HG02884 (cell line): ENCODE data around the gene DIS3L.
"Not testable (repeated sequence)": the region's sequence is repeated elsewhere in the genome, so short reads cannot be mapped to it uniquely, and the experiment has no call there.

Experiments used
- ATAC-seq: cut with Tn5 transposase; IDR thresholded peaks from one replicate; pipeline ENCODE4 v1.9.1; 2021; ENCODE audit warnings: mild to moderate bottlenecking, moderate library complexity; ENCODE audit not compliant: unreplicated experiment

The DIS3L gene

GRCh38 chr15:66293419-66294156, at the start of gene DIS3L:
Gene DIS3L (plus strand): TSS chr15:66293568. CDS start chr15:66293597, 29 bp downstream.
- peak; percentile 68 for ATAC-seq

GRCh38 chr15:66245832-66246231, 47.5 kb upstream of the DIS3L start:
- not testable (repeated sequence) for ATAC-seq

GRCh38 chr15:66246937-66247336, 46.4 kb upstream of the DIS3L start:
- ATAC-seq, result no peak

- no peak for ATAC-seq
These were observed 43.7 kb upstream of the DIS3L start for GRCh38 chr15:66249605-66250174.

- ATAC-seq, result no peak
These were observed 42.1 kb upstream of the DIS3L start for GRCh38 chr15:66251065-66251789.

- no peak for ATAC-seq
These were observed 41.3 kb upstream of the DIS3L start for GRCh38 chr15:66251790-66252684.

- ATAC-seq, result no peak
These were observed 40.5 kb upstream of the DIS3L start for GRCh38 chr15:66252685-66253417.

- ATAC-seq, result no peak
These were observed 39.8 kb upstream of the DIS3L start, which contains the start of gene MEGF11 for GRCh38 chr15:66253418-66254088. Gene MEGF11 (minus strand): TSS chr15:66253750. CDS start chr15:66128403, 125,347 bp downstream.

GRCh38 chr15:66254089-66254950, 39.0 kb upstream of the DIS3L start:
- no peak for ATAC-seq

GRCh38 chr15:66254951-66255676, 38.3 kb upstream of the DIS3L start:
- ATAC-seq, result no peak

- ATAC-seq, result no peak
These were observed 36.7 kb upstream of the DIS3L start for GRCh38 chr15:66256692-66257091.

- no peak for ATAC-seq
These were observed 32.3 kb upstream of the DIS3L start for GRCh38 chr15:66261056-66261455.

- not testable (repeated sequence) for ATAC-seq
These were observed 30.5 kb upstream of the DIS3L start for GRCh38 chr15:66262837-66263236.

- ATAC-seq, result no peak
These were observed 28.4 kb upstream of the DIS3L start for GRCh38 chr15:66264859-66265513.

GRCh38 chr15:66269326-66270090, 23.9 kb upstream of the DIS3L start:
- no peak for ATAC-seq

- ATAC-seq, result no peak
These were observed 22.4 kb upstream of the DIS3L start for GRCh38 chr15:66270932-66271331.

- ATAC-seq, result no peak
These were observed 18.0 kb upstream of the DIS3L start for GRCh38 chr15:66275352-66275751.
